Gastroesophageal sphincter (tissue), 4 donors: ENCODE data around the gene FSTL5. TPM values are rescaled to one million over a fixed set of nuclear protein-coding genes. Genes with fewer than 3 reads are reported as not detected.

Source experiments
- ATAC-seq: fragments of 150-250 bp; one replicate; pipeline ENCODE4 v1.9.1; 2016; ENCODE audit warnings: mild to moderate bottlenecking, moderate library complexity
- H3K27ac ChIP-seq, 4 donors: fragments of 200-600 bp; sonication (generic) in 3 of 4; 1 replicate in 3 of 4; 2 replicates in 1 of 4; pipeline ENCODE4 v1.5.1; 2016 to 2019
- H3K27me3 ChIP-seq: fragments of 200-600 bp; sonication (generic); one replicate; pipeline ENCODE4 v1.5.1; 2019
- H3K36me3 ChIP-seq, 2 donors: fragments of 200-600 bp; sonication (generic); one replicate each; pipeline ENCODE4 v1.5.1; 2019; ENCODE audit warnings: control low read depth in 1 of 2
- H3K4me1 ChIP-seq, 3 donors: fragments of 200-600 bp; sonication (generic); 1 replicate in 2 of 3; 2 replicates in 1 of 3; pipeline ENCODE4 v1.5.1; 2016 to 2019; ENCODE audit warnings: control low read depth in 2 of 3
- H3K4me3 ChIP-seq, 2 donors: fragments of 200-600 bp; sonication (generic); one replicate each; pipeline ENCODE4 v1.5.1; 2019; ENCODE audit warnings: mild to moderate bottlenecking in 1 of 2, moderate library complexity in 1 of 2
- H3K9me3 ChIP-seq, 3 donors: fragments of 200-600 bp; sonication (generic); one replicate each; pipeline ENCODE4 v1.5.1; 2017 to 2019; ENCODE audit warnings: control low read depth in 2 of 3
- CTCF ChIP-seq, 4 experiments: fragments of 200-600 bp in 2 of 4; fragments of 450-650 bp in 2 of 4; sonication (generic) in 1 of 4; IDR thresholded peaks; one replicate each; pipeline ENCODE4 v1.5.1; 2017 to 2019; ENCODE audit warnings: antibody characterized with exemption in 4 of 4, mild to moderate bottlenecking in 2 of 4, moderate library complexity in 2 of 4
- EP300 ChIP-seq: sonication (generic); formaldehyde crosslinking; IDR thresholded peaks from one replicate; pipeline ENCODE4 v1.6.1; 2017; ENCODE audit warnings: antibody characterized with exemption, mild to moderate bottlenecking
- POLR2A ChIP-seq, 2 donors: fragments of 450-650 bp; IDR thresholded peaks; one replicate each; pipeline ENCODE4 v1.6.1; 2017; ENCODE audit warnings: antibody characterized with exemption in 2 of 2, mild to moderate bottlenecking in 2 of 2, moderate library complexity in 1 of 2
- POLR2AphosphoS5 ChIP-seq: sonication (generic); formaldehyde crosslinking; IDR thresholded peaks from one replicate; pipeline ENCODE4 v1.6.1; 2017; ENCODE audit warnings: antibody characterized with exemption
- WGBS, 2 donors: methylation state at CpG; one replicate each; pipeline ENCODE4 v1.1.5; 2018; ENCODE audit warnings: low coverage in 1 of 2; 5-methylcytosine and 5-hydroxymethylcytosine counted together
- total RNA-seq, 4 donors: library from RNA; depleted of rRNA; stranded (reverse); fragments of >200 nt; gene quantifications; one replicate each; pipeline ENCODE4 v1.1.0, GENCODE V29; 2016

Gene FSTL5
- total RNA-seq, 4 donors from 2014 or later, result 0.27 to 0.57 TPM; not detected in 2

DNA sequence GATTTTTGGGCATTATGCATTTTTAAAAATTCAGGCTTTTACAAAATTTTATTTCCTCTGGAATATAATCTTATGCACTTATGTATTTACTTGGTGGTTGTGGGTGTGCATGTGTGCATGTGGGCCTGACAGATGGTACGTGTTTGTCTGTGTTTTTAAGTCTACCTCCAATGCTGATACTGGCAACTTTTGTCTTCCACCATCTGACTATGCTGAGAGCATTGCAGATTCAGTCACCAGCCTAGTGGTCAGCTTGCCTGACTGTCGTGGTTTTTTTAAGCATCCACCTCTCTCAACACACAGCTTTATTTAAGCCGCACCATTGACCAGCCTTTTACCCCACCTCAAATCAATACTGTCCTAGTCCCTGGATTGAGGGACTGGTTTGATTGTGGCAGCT lies 37.1 kb downstream of the FSTL5 start:
- no peak for ATAC-seq
- Histone ChIP-seq H3K4me1 (no peaks in the 10 kb centered on the region), H3K27ac (no peak overlapping the region), H3K4me3 (no peak overlapping the region), H3K36me3 (no peaks in the 10 kb centered on the region), H3K9me3 (no peaks in the 10 kb centered on the region), H3K27me3 (no peaks in the 10 kb centered on the region)
- no peak for TF ChIP-seq POLR2A (IDR thresholded peaks at IDR 0.05)
- TF ChIP-seq CTCF (IDR thresholded peaks at IDR 0.05), result no peak
- no peak for TF ChIP-seq POLR2AphosphoS5
- no peak for TF ChIP-seq EP300
- WGBS, 2 donors, result 62 to 70% methylated on average over 3 of the region's 3 CpGs

- Histone ChIP-seq H3K27ac (no peak overlapping the region), H3K4me1 (no peaks in the 10 kb centered on the region), H3K4me3 (no peak overlapping the region), H3K27me3 (no peaks in the 10 kb centered on the region), H3K9me3 (no peaks in the 10 kb centered on the region), H3K36me3 (no peaks in the 10 kb centered on the region)
- WGBS, 2 donors, result 68 to 71% methylated on average over 2 of the region's 2 CpGs
- ATAC-seq, result no peak
- no peak for TF ChIP-seq POLR2AphosphoS5
- TF ChIP-seq POLR2A (IDR thresholded peaks at IDR 0.05), result no peak
- TF ChIP-seq CTCF (IDR thresholded peaks at IDR 0.05), result no peak
- no peak for TF ChIP-seq EP300
Measured at GRCh38 chr4:162117051-162117450, 46.7 kb downstream of the FSTL5 start.

DNA sequence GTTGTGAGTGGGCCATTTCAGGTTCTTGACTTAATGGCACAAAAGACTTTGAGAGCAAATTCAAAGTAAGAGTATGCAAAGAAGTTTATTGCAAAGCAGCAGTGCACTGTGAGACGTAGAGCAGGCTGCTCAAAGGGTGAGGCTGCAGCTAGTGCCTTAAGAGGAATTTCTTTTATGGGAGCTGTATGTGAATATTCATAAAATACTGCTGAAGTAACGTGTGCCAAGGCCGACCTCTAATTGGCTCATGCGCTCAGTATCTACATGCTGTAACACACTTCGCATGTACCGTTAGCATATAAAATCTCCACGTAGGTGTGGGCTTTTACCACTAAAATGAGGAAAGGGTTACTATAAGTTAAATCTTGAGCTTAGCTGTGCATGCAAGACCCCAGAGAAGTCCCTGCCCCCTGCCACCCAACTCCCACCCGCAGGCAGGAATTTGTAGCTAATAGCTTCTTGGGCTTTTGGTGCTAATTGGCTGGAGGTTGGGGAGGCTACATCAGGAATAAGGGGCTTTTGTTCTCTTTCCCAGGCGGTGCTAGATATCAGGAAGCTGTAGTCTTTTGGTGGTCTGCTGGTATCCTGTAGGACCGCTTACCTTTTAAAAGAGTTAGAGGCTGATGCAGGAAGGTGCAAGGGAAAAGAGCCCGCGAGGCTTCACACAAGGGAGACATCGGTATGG lies 47.6 kb downstream of the FSTL5 start:
- Histone ChIP-seq H3K4me3 (no peak overlapping the region), H3K27me3 (no peaks in the 10 kb centered on the region), H3K9me3 (no peaks in the 10 kb centered on the region), H3K27ac (no peak overlapping the region), H3K36me3 (no peaks in the 10 kb centered on the region), H3K4me1 (no peaks in the 10 kb centered on the region)
- ATAC-seq, result no peak
- TF ChIP-seq POLR2AphosphoS5 (no peak), EP300 (no peak), CTCF (IDR thresholded peaks at IDR 0.05) (no peak), POLR2A (IDR thresholded peaks at IDR 0.05) (no peak)
- WGBS, 2 donors, result 42 to 53% methylated on average over 10 to 12 of the region's 13 CpGs

- H3K9me3 ChIP-seq, result no peaks in the 10 kb centered on the region
- H3K4me1 ChIP-seq, result no peaks in the 10 kb centered on the region
- H3K36me3 ChIP-seq, result no peaks in the 10 kb centered on the region
- TF ChIP-seq CTCF (IDR thresholded peaks at IDR 0.05) (no peak), POLR2A (IDR thresholded peaks at IDR 0.05) (no peak), EP300 (no peak), POLR2AphosphoS5 (no peak)
- H3K27me3 ChIP-seq, result no peaks in the 10 kb centered on the region
- H3K4me3 ChIP-seq, result no peak overlapping the region
- H3K27ac ChIP-seq, result no peak overlapping the region
- no peak for ATAC-seq
- 22 to 35% methylated on average over 3 of the region's 3 CpGs for WGBS, 2 donors
Measured at GRCh38 chr4:162115333-162115732, 48.5 kb downstream of the FSTL5 start.

GRCh38 chr4:162111078-162111477 lies 52.7 kb downstream of the FSTL5 start:
- 96 to 97% methylated on average over 4 of the region's 4 CpGs for WGBS, 2 donors
- no peak for TF ChIP-seq CTCF (IDR thresholded peaks at IDR 0.05)
- no peak for TF ChIP-seq POLR2AphosphoS5
- no peak for TF ChIP-seq EP300
- no peak for TF ChIP-seq POLR2A (IDR thresholded peaks at IDR 0.05)
- no peaks in the 10 kb centered on the region for H3K36me3 ChIP-seq
- no peak for ATAC-seq
- no peaks in the 10 kb centered on the region for H3K27me3 ChIP-seq
- H3K4me3 ChIP-seq, result no peak overlapping the region
- no peaks in the 10 kb centered on the region for H3K4me1 ChIP-seq
- no peak overlapping the region for H3K27ac ChIP-seq
- H3K9me3 ChIP-seq, result no peaks in the 10 kb centered on the region
